Measurements from ENCODE around the gene HNRNPC.

- TF ChIP-seq CTCF (IDR thresholded peaks at IDR 0.05), result no peak
- no peak for TF ChIP-seq POLR2A (IDR thresholded peaks at IDR 0.05)
These were observed 38.4 kb upstream of the HNRNPC start for GRCh38 chr14:21307637-21308036.

Data from breast epithelium (tissue), 3 donors.